CD4-positive, alpha-beta T cell treated with Interleukin-15 for 4 hours (primary cell): ENCODE data around the gene TRO.

Experiments used
- DNase-seq: peaks from one replicate; pipeline ENCODE4 v3.0.0-alpha.2; 2020; ENCODE audit warnings: low spot score

The TRO gene

DNA sequence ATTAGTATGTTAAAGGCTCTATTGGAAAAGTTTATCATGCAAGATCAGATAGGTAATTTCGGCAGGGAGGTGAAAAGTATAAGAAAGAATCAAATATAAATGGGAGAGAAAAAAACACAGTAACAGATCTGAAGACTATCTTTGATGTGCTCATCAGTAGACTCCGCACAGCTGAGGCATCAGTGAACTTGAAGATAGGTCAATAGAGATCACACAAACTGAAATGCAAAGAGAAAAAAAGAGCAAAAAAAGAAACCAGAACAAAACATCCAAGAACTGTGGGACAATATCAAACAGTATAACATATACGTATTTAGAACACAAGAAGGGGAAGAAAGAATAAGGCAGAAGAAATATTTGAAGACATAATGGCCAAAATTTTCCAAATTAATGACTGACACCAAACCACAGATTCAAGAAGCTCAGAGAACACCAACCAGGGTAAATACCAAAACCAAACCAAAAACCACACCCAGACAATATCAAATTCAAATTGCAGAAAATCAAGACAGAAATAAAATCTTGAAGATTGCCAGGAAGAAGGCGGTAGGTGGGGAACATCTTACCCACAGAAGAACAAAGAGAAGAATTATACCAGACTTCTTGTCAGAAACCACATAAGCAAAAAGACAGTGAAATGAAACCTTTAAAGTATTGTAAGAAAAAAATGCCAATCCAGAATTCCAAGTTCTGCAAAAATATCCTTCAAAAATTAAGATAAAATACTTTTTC, 44.3 kb downstream of the TRO start:
- no peak for DNase-seq

DNA sequence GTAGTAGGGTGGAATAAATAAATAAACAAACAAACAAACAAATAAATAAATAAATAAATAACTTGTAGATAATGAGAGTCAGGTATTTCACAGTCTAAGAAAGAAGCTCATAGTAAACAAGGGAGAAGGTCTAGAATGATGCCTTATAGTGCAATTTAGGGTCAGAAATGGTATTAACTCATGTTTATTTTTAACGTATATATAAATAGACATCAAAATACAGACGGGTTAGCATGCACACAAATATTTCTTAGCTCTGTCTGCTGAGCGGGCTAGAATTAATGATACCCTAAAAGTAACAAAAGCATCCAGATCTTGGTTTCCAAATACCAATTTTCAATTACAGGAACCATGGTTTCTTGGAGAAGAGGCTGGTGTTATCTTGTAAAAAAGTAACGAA, 56.8 kb downstream of the TRO start:
- no peak for DNase-seq

DNA sequence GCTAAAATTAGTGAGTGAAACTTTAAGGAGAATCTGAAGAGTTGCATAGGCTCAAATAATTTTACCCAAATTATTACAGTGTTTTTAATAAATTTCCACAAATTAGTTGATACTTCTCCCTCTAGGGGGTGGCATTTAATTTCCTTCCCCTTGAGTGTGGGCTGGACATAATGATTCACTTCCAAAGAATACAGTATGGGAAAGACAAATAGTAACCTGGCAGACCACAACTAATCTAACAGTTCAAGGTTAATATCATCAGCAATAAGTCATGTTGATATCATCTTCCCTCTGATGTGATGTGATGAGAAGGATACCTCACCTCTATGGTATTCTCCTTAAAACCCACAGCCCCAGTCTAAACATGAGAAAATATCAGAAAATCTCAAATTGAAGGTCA, 57.8 kb downstream of the TRO start:
- no peak for DNase-seq

DNA sequence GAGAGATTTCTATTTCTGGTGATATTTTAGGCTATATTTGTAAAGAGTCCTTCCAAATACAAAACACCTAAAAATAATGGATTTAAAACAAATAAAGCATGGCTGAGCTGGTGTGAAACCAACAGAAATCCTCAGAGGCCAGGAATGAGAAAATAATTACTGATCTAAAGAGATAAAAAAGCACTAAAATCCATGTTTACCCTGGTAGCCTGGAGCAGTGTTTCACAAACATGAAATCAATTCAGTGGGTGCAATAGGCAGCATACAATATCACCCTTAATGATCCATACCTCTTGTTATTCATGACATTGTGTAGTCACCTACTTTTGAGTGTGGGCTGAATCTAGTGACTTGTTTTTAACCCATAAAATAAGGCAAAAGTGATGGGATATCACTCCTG, 58.8 kb downstream of the TRO start:
- no peak for DNase-seq

DNA sequence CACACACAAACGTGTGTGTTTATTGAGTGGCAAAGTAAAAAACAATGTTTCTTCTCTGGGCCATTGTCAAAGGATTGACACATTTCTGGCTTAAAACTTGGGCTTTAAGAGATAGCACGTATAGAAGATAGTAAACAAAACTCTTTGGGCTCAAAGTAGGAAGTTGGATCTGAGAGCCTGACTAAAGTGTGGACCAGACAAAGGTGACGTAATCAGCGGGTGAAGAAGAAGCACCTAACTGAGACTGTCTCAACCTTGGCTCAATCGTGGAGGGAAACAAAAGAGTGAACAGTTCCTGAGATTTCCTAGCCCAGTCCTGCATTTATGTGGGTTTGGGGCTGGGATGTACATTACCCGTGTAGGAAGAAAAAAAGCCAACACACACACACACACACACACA, 59.7 kb downstream of the TRO start:
- no peak for DNase-seq
